ENCODE data around the gene LMO4. TPM values are rescaled to one million over a fixed set of nuclear protein-coding genes. Genes with fewer than 3 reads are reported as not detected.

LMO4 gene
- total and polyA plus RNA-seq, 2 of the 13 experiments (the other 11 are each of a cell fraction or from before 2014, with no cell fraction given) = 19.3 to 49.9 TPM

DNA sequence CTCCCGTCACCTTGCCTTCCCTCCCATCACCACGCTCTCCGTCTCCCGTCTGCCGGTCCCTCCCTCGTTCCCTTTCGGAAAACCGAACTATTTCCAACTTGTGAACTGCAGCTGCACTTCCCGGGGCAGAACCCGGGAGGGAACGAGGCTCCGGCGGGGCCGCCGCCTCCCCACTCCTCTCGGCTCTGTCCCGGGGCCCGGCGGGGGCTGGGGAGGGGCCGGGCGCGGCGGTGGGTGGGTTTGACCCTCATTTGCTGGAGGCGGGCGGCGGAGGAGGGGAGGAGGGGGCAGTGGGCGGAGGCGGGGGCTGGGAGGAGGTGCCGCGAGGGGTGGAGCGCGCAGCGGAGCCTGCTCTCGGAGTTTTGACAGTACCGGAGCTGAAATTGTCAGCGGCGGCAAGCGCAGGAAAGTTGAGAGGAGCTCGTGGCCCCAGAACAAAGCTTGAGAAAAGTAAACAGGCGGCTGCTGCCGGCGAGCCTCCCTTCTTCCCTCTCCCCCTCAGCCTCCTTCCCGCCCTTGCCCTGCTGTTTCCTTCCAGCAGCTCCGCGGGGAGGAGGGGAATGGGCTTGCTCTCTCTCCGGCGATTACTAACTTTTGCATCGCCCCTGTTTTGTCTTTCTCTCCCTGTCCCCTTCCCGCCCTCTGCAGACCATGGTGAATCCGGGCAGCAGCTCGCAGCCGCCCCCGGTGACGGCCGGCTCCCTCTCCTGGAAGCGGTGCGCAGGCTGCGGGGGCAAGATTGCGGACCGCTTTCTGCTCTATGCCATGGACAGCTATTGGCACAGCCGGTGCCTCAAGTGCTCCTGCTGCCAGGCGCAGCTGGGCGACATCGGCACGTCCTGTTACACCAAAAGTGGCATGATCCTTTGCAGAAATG lies 2.9 kb downstream of the LMO4 start (continued):
- TF ChIP-seq ZNF281 (CRISPR knock-in tag; IDR thresholded peaks at IDR 0.05; ENCODE audit: borderline replicate concordance) (no peak), SMC3 (IDR thresholded peaks at IDR 0.05; ENCODE audit: low read length) (no peak), ZFP36L2 (CRISPR knock-in tag; IDR thresholded peaks at IDR 0.05) (no peak), MED13 (CRISPR knock-in tag; IDR thresholded peaks at IDR 0.05) (no peak), PITX1 (CRISPR knock-in tag; IDR thresholded peaks at IDR 0.05) (no peak), ZNF644 (CRISPR knock-in tag; IDR thresholded peaks at IDR 0.05; ENCODE audit: low read depth) (no peak), KMT2A (CRISPR knock-in tag; IDR thresholded peaks at IDR 0.05) (no peak), ZNF235 (CRISPR knock-in tag; IDR thresholded peaks at IDR 0.05; ENCODE audit: borderline replicate concordance) (no peak), EHMT2 (IDR thresholded peaks at IDR 0.05; ENCODE audit: borderline replicate concordance, low read depth, low read length) (no peak), NR2F1 (CRISPR knock-in tag; IDR thresholded peaks at IDR 0.05) (no peak), TSC22D2 (CRISPR knock-in tag; IDR thresholded peaks at IDR 0.05; ENCODE audit: borderline replicate concordance) (no peak), MAFF (IDR thresholded peaks at IDR 0.05; ENCODE audit: low read depth, low read length) (no peak), NFE2 (CRISPR knock-in tag; IDR thresholded peaks at IDR 0.05) (no peak), ARNTL (CRISPR knock-in tag; IDR thresholded peaks at IDR 0.05) (no peak), ZNF260 (CRISPR knock-in tag; IDR thresholded peaks at IDR 0.05; ENCODE audit: borderline replicate concordance, low read depth) (no peak)
- TF ChIP-seq, protein P1, sequence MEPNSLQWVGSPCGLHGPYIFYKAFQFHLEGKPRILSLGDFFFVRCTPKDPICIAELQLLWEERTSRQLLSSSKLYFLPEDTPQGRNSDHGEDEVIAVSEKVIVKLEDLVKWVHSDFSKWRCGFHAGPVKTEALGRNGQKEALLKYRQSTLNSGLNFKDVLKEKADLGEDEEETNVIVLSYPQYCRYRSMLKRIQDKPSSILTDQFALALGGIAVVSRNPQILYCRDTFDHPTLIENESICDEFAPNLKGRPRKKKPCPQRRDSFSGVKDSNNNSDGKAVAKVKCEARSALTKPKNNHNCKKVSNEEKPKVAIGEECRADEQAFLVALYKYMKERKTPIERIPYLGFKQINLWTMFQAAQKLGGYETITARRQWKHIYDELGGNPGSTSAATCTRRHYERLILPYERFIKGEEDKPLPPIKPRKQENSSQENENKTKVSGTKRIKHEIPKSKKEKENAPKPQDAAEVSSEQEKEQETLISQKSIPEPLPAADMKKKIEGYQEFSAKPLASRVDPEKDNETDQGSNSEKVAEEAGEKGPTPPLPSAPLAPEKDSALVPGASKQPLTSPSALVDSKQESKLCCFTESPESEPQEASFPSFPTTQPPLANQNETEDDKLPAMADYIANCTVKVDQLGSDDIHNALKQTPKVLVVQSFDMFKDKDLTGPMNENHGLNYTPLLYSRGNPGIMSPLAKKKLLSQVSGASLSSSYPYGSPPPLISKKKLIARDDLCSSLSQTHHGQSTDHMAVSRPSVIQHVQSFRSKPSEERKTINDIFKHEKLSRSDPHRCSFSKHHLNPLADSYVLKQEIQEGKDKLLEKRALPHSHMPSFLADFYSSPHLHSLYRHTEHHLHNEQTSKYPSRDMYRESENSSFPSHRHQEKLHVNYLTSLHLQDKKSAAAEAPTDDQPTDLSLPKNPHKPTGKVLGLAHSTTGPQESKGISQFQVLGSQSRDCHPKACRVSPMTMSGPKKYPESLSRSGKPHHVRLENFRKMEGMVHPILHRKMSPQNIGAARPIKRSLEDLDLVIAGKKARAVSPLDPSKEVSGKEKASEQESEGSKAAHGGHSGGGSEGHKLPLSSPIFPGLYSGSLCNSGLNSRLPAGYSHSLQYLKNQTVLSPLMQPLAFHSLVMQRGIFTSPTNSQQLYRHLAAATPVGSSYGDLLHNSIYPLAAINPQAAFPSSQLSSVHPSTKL (CRISPR knock-in tag; IDR thresholded peaks at IDR 0.05) = 0 out of 2 replicates have a peak, but pooled peaks have one; percentile 5
- TF ChIP-seq, protein P2, sequence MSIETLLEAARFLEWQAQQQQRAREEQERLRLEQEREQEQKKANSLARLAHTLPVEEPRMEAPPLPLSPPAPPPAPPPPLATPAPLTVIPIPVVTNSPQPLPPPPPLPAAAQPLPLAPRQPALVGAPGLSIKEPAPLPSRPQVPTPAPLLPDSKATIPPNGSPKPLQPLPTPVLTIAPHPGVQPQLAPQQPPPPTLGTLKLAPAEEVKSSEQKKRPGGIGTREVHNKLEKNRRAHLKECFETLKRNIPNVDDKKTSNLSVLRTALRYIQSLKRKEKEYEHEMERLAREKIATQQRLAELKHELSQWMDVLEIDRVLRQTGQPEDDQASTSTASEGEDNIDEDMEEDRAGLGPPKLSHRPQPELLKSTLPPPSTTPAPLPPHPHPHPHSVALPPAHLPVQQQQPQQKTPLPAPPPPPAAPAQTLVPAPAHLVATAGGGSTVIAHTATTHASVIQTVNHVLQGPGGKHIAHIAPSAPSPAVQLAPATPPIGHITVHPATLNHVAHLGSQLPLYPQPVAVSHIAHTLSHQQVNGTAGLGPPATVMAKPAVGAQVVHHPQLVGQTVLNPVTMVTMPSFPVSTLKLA (IDR thresholded peaks at IDR 0.05) = no peak
